GM21515 (cell line): ENCODE measurements around the gene PDSS1.

ENCODE experiments used
- ATAC-seq: cut with Tn5 transposase; IDR thresholded peaks from one replicate; pipeline ENCODE4 v1.9.1; 2021; ENCODE audit not compliant: unreplicated experiment

Gene PDSS1

GRCh38 chr10:26792758-26793495 is 95.4 kb downstream of the PDSS1 start:
- no peak for ATAC-seq
